ENCODE data around the gene ACTL7A. TPM values are rescaled to one million over a fixed set of nuclear protein-coding genes. Genes with fewer than 3 reads are reported as not detected.

Gene ACTL7A
- total and polyA plus RNA-seq, 4 donors = 0.10 TPM; not detected in 3

GRCh38 chr9:108874058-108874788, 12.2 kb downstream of the ACTL7A start:
- TF ChIP-seq ATF3 (IDR thresholded peaks at IDR 0.05) (no peak), CTCF (IDR thresholded peaks at IDR 0.05; ENCODE audit: low read depth, low read length, missing input control) (no peak), YY1 (IDR thresholded peaks at IDR 0.05) (no peak), RXRA (IDR thresholded peaks at IDR 0.05) (no peak), JUND (IDR thresholded peaks at IDR 0.05) (no peak), TAF1 (conservative IDR thresholded peaks at IDR 0.05) (no peak), RAD21 (IDR thresholded peaks at IDR 0.05) (no peak), SP1 (IDR thresholded peaks at IDR 0.05) (no peak), EGR1 (IDR thresholded peaks at IDR 0.05; ENCODE audit: low read depth in 2 of 2) (no peak), NR2F2 (IDR thresholded peaks at IDR 0.05) (no peak), GABPA (IDR thresholded peaks at IDR 0.05 in 1 of 2, conservative IDR thresholded peaks at IDR 0.05 in 1 of 2) (no peak), HNF4A (conservative IDR thresholded peaks at IDR 0.05) (no peak), FOXA1 (IDR thresholded peaks at IDR 0.05) (no peak)
- TF ChIP-seq, protein P1, sequence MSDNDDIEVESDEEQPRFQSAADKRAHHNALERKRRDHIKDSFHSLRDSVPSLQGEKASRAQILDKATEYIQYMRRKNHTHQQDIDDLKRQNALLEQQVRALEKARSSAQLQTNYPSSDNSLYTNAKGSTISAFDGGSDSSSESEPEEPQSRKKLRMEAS (IDR thresholded peaks at IDR 0.05) = no peak
- TF ChIP-seq, protein P2, sequence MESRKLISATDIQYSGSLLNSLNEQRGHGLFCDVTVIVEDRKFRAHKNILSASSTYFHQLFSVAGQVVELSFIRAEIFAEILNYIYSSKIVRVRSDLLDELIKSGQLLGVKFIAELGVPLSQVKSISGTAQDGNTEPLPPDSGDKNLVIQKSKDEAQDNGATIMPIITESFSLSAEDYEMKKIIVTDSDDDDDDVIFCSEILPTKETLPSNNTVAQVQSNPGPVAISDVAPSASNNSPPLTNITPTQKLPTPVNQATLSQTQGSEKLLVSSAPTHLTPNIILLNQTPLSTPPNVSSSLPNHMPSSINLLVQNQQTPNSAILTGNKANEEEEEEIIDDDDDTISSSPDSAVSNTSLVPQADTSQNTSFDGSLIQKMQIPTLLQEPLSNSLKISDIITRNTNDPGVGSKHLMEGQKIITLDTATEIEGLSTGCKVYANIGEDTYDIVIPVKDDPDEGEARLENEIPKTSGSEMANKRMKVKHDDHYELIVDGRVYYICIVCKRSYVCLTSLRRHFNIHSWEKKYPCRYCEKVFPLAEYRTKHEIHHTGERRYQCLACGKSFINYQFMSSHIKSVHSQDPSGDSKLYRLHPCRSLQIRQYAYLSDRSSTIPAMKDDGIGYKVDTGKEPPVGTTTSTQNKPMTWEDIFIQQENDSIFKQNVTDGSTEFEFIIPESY (IDR thresholded peaks at IDR 0.05) = no peak
- Histone ChIP-seq H3K36me3 (ENCODE audit: control insufficient read depth in 4 of 4, insufficient read depth in 3 of 4, low read depth in 1 of 4, low read length in 3 of 4) (peaks cover 13 to 57% (median 53%) of the 10 kb centered on the region in 4 donors), H3K4me3 (ENCODE audit: low read depth in 1 of 3, low read length in 3 of 3) (no peak overlapping the region), H3K9ac (ENCODE audit: low read depth in 1 of 2, low read length in 2 of 2) (no peak overlapping the region), H3K27me3 (ENCODE audit: control insufficient read depth in 4 of 4, insufficient read depth in 4 of 4, low read length in 3 of 4) (no peaks in the 10 kb centered on the region), H3K27ac (ENCODE audit: low read depth in 1 of 2, low read length in 2 of 2) (no peak overlapping the region), H3K9me3 (ENCODE audit: control insufficient read depth in 4 of 4, low read length in 3 of 4) (peaks cover 0 to 6% (median 0%) of the 10 kb centered on the region in 4 donors), H3K4me1 (ENCODE audit: control insufficient read depth in 4 of 4, insufficient read depth in 4 of 4, low read length in 3 of 4) (peaks cover 4 to 10% (median 8%) of the 10 kb centered on the region in 4 donors)
- WGBS = 97% methylated on average over 4 of the region's 4 CpGs
- no peak for DNase-seq (ENCODE audit: low spot score)

- Histone ChIP-seq H3K27ac (ENCODE audit: low read depth in 1 of 2, low read length in 2 of 2) (no peak overlapping the region), H3K9ac (ENCODE audit: low read depth in 1 of 2, low read length in 2 of 2) (no peak overlapping the region), H3K9me3 (ENCODE audit: control insufficient read depth in 4 of 4, low read length in 3 of 4) (peaks cover 0 to 3% (median 0%) of the 10 kb centered on the region in 4 donors), H3K4me1 (ENCODE audit: control insufficient read depth in 4 of 4, insufficient read depth in 4 of 4, low read length in 3 of 4) (no peaks in the 10 kb centered on the region), H3K27me3 (ENCODE audit: control insufficient read depth in 4 of 4, insufficient read depth in 4 of 4, low read length in 3 of 4) (no peaks in the 10 kb centered on the region), H3K4me3 (ENCODE audit: low read depth in 1 of 3, low read length in 3 of 3) (no peak overlapping the region), H3K36me3 (ENCODE audit: control insufficient read depth in 4 of 4, insufficient read depth in 3 of 4, low read depth in 1 of 4, low read length in 3 of 4) (peaks cover 11 to 65% (median 58%) of the 10 kb centered on the region in 4 donors)
- no peak for DNase-seq (ENCODE audit: low spot score)
- WGBS = 96% methylated on average over 5 of the region's 5 CpGs
- TF ChIP-seq FOXA2 (IDR thresholded peaks at IDR 0.05) = no peak
- TF ChIP-seq NR2F2 (IDR thresholded peaks at IDR 0.05) = no peak
These were observed 14.4 kb downstream of the ACTL7A start for GRCh38 chr9:108876425-108876824.
